Activated CD4-positive, alpha-beta T cell treated with anti-CD3 and anti-CD28 coated beads for 36 hours (primary cell): ENCODE results near the gene TNFAIP8L2. TPM values are rescaled to one million over a fixed set of nuclear protein-coding genes. Genes with fewer than 3 reads are reported as not detected.
A peak's percentile ranks its signal among the peaks of the same experiment; 100 is the strongest.
"Not testable (repeated sequence)": the region's sequence is repeated elsewhere in the genome, so short reads cannot be mapped to it uniquely, and the experiment has no call there.

Experiments used
- ATAC-seq: fragments of 200-7000 bp; cut with Tn5 transposase; one replicate; pipeline ENCODE4 v1.10.0; 2021; ENCODE audit warnings: mild to moderate bottlenecking, moderate library complexity
- CTCF ChIA-PET: fragments of 350-600 bp; sonication (Branson Sonifier 250); formaldehyde crosslinking; loops from one replicate; lab custom pipeline; 2021; ENCODE audit warnings: antibody characterized with exemption; lab: Charles Lee
- POLR2A ChIA-PET: fragments of 350-600 bp; sonication (Branson Sonifier 250); formaldehyde crosslinking; loops from one replicate; lab custom pipeline; 2021; ENCODE audit warnings: antibody characterized with exemption, inconsistent platforms; lab: Charles Lee
- DNase-seq: peaks from one replicate; pipeline ENCODE4 v3.0.0-alpha.2; 2020
- H3K27ac Mint-ChIP-seq: one replicate; pipeline ENCODE4 v1.8.0; 2021; ENCODE audit warnings: mixed read lengths
- H3K27me3 Mint-ChIP-seq: one replicate; pipeline ENCODE4 v1.8.0; 2021; ENCODE audit warnings: mixed read lengths
- H3K36me3 Mint-ChIP-seq: one replicate; pipeline ENCODE4 v1.8.0; 2021; ENCODE audit warnings: low read depth, mixed read lengths
- H3K4me1 Mint-ChIP-seq: one replicate; pipeline ENCODE4 v1.8.0; 2021; ENCODE audit warnings: mixed read lengths
- H3K4me3 Mint-ChIP-seq: one replicate; pipeline ENCODE4 v1.8.0; 2021; ENCODE audit warnings: mild to moderate bottlenecking, moderate library complexity, mixed read lengths
- H3K9me3 Mint-ChIP-seq: one replicate; pipeline ENCODE4 v1.8.0; 2021; ENCODE audit warnings: low read depth, mixed read lengths
- intact Hi-C, 2 experiments: fragments of 100-400 bp; cut with DNase I in 1 of 2; cut with micrococcal nuclease in 1 of 2; formaldehyde crosslinking; loops; one replicate each; pipeline versions ENCODE4 v1.14.2 to v1.15.1; 2022 to 2024; cut with DNase I, micrococcal nuclease
- total RNA-seq, 2 experiments: library from RNA; stranded (reverse); gene quantifications; one replicate each; pipeline ENCODE4 v1.2.3, GENCODE V29; 2021

The TNFAIP8L2 gene
- total RNA-seq, 2 experiments from 2014 or later, result 18.4 to 19.2 TPM

GRCh38 chr1:151198254-151199127, 42.0 kb downstream of the TNFAIP8L2 start, which contains the start of gene PIP5K1A:
PIP5K1A (plus strand) TSS chr1:151198552; CDS start chr1:151198997, 445 bp downstream.
- CTCF ChIA-PET, result interaction anchor here (0.6 to 1.3 kb wide), 3 partner anchors 37 to 629 kb away, joined by 3 to 5 read pairs (median 3); partner anchors contain the start of gene TNFAIP8L2
- H3K36me3 Mint-ChIP-seq, result peaks cover 30% of the 10 kb centered on the region
- intact Hi-C loops, result loop anchor here (1.0 to 5.0 kb wide), 12 partner anchors 8 to 272 kb away; partner anchors contain the start of genes PSMD4 (in 2 of the 2), RFX5 (in 2 of the 2), VPS72 (in 2 of the 2) and GABPB2 (in 1 of the 2)
- ATAC-seq (peak; percentile 90), DNase-seq (peak; percentile 100)
- no peaks in the 10 kb centered on the region for H3K27me3 Mint-ChIP-seq
- peak within 1 kb of the TSS; percentile 98 for H3K4me3 Mint-ChIP-seq
- H3K9me3 Mint-ChIP-seq, result no peaks in the 10 kb centered on the region
- H3K27ac Mint-ChIP-seq, result peak within 1 kb of the TSS; percentile 100
- POLR2A ChIA-PET, result interaction anchor here (0.7 to 1.3 kb wide), 2 partner anchors 9 to 147 kb away, joined by 4 to 7 read pairs; partner anchors contain the start of gene VPS72
- H3K4me1 Mint-ChIP-seq, result peaks cover 38% of the 10 kb centered on the region

- Mint-ChIP-seq H3K4me3 (peak overlapping the region; percentile 98), H3K36me3 (peaks cover 34% of the 10 kb centered on the region), H3K27ac (peak overlapping the region; percentile 100), H3K27me3 (no peaks in the 10 kb centered on the region), H3K9me3 (no peaks in the 10 kb centered on the region), H3K4me1 (peaks cover 41% of the 10 kb centered on the region)
- intact Hi-C loops, result loop anchor here (2.0 to 5.0 kb wide), 6 partner anchors 43 to 202 kb away; partner anchors contain the start of genes RFX5 (in 2 of the 2), GABPB2 (in 1 of the 2), PI4KB (in 1 of the 2) and PRUNE1 (in 1 of the 2)
- peak; percentile 51 for DNase-seq
- peak; percentile 28 for ATAC-seq
- ChIA-PET CTCF (interaction anchor here (0.7 to 2.3 kb wide), 6 partner anchors 43 to 433 kb away, joined by 3 to 10 read pairs (median 3); partner anchors contain the start of gene TNFAIP8L2), POLR2A (interaction anchor here (1.0 to 1.3 kb wide), 3 partner anchors 10 to 52 kb away, joined by 3 to 7 read pairs (median 3); partner anchors contain the start of gene VPS72)
These were observed 43.6 kb downstream of the TNFAIP8L2 start for GRCh38 chr1:151199873-151200581.

GRCh38 chr1:151205381-151205965, 49.0 kb downstream of the TNFAIP8L2 start:
- Mint-ChIP-seq H3K36me3 (peaks cover 36% of the 10 kb centered on the region), H3K4me1 (peaks cover 27% of the 10 kb centered on the region)
- H3K27ac Mint-ChIP-seq, H3K4me3 Mint-ChIP-seq, POLR2A ChIA-PET, ATAC-seq, intact Hi-C loops, H3K27me3 Mint-ChIP-seq, H3K9me3 Mint-ChIP-seq, DNase-seq: not testable (repeated sequence)
- CTCF ChIA-PET, result interaction anchor here (0.6 to 1.0 kb wide), 4 partner anchors 14 to 814 kb away, joined by 3 read pairs; partner anchors contain the start of gene VPS72

Other genes with a start within 250 kb of the TNFAIP8L2 start
- gene SETDB1, start 230.3 kb upstream of the TNFAIP8L2 start, total RNA-seq, result 10 to 100 TPM; 48.8 to 52.7 TPM
- 100 to 1,000 TPM; 134 to 151 TPM for gene CERS2, start 181.8 kb upstream of the TNFAIP8L2 start, total RNA-seq
- under 1 TPM; 0.27 to 0.28 TPM for gene ANXA9, start 174.4 kb upstream of the TNFAIP8L2 start, total RNA-seq
- gene MINDY1, start 149.7 kb upstream of the TNFAIP8L2 start, total RNA-seq, result 10 to 100 TPM; 16.2 to 20.3 TPM
- 10 to 100 TPM; 13.6 to 18.6 TPM for gene PRUNE1, start 148.2 kb upstream of the TNFAIP8L2 start, total RNA-seq
- 1 to 10 TPM in 1 of 2 experiments, under 1 TPM in 1; 0.98 to 1.6 TPM for gene BNIPL, start 120.1 kb upstream of the TNFAIP8L2 start, total RNA-seq
- gene C1orf56, start 108.9 kb upstream of the TNFAIP8L2 start, total RNA-seq, result 1 to 10 TPM; 1.3 to 1.5 TPM
- gene CDC42SE1, start 97.0 kb upstream of the TNFAIP8L2 start, total RNA-seq, result 100 to 1,000 TPM in 1 of 2 experiments, 10 to 100 TPM in 1; 95.4 to 101 TPM
- gene MLLT11, start 96.3 kb upstream of the TNFAIP8L2 start, total RNA-seq, result 1 to 10 TPM; 3.3 to 4.4 TPM
- 10 to 100 TPM; 16.6 to 19.2 TPM for gene GABPB2, start 85.9 kb upstream of the TNFAIP8L2 start, total RNA-seq
- gene SEMA6C, start 10.0 kb upstream of the TNFAIP8L2 start, total RNA-seq, result 1 to 10 TPM; 3.2 to 3.5 TPM
- 1 to 10 TPM; 4.3 to 5.1 TPM for gene LYSMD1, start 9.3 kb downstream of the TNFAIP8L2 start, total RNA-seq
- 10 to 100 TPM; 64.3 to 90.8 TPM for gene SCNM1, start 9.5 kb downstream of the TNFAIP8L2 start, total RNA-seq
- 1 to 10 TPM in 1 of 2 experiments, under 1 TPM in 1; 0.69 to 2.3 TPM for gene TMOD4, start 19.3 kb downstream of the TNFAIP8L2 start, total RNA-seq
- gene VPS72, start 33.5 kb downstream of the TNFAIP8L2 start, total RNA-seq, result 10 to 100 TPM; 77.1 to 77.8 TPM
- gene PIP5K1A, start 41.9 kb downstream of the TNFAIP8L2 start, total RNA-seq, result 10 to 100 TPM; 74.5 to 85.1 TPM
- 100 to 1,000 TPM; 187 to 243 TPM for gene PSMD4, start 98.1 kb downstream of the TNFAIP8L2 start, total RNA-seq
- gene ZNF687, start 125.7 kb downstream of the TNFAIP8L2 start, total RNA-seq, result 10 to 100 TPM; 27.2 to 30.1 TPM
- gene PI4KB, start 170.8 kb downstream of the TNFAIP8L2 start, total RNA-seq, result 10 to 100 TPM; 53.0 to 54.5 TPM
- 10 to 100 TPM; 47.6 to 50.4 TPM for gene RFX5, start 190.6 kb downstream of the TNFAIP8L2 start, total RNA-seq
- not detected for gene SELENBP1, start 216.1 kb downstream of the TNFAIP8L2 start, total RNA-seq
- 100 to 1,000 TPM; 315 to 351 TPM for gene PSMB4, start 242.9 kb downstream of the TNFAIP8L2 start, total RNA-seq